Measurements from ENCODE around the gene MICOS13. TPM values are rescaled to one million over a fixed set of nuclear protein-coding genes. Genes with fewer than 3 reads are reported as not detected.

MICOS13 gene
- total RNA-seq, 1 donor from 2014 or later, result 59.1 TPM

- no peak for ATAC-seq
Observed at GRCh38 chr19:5666921-5667610, 13.2 kb downstream of the MICOS13 start.

- ATAC-seq, result peak; percentile 42
Observed at GRCh38 chr19:5665781-5666513, 14.4 kb downstream of the MICOS13 start.

GRCh38 chr19:5664515-5664914 lies 15.8 kb downstream of the MICOS13 start:
- no peak for ATAC-seq

- no peak for ATAC-seq
Observed at GRCh38 chr19:5663904-5664303, 16.4 kb downstream of the MICOS13 start.

- ATAC-seq, result peak; percentile 8
Observed at GRCh38 chr19:5661483-5661882, 18.8 kb downstream of the MICOS13 start.

GRCh38 chr19:5655412-5655811 lies 24.9 kb downstream of the MICOS13 start:
- no peak for ATAC-seq

GRCh38 chr19:5654931-5655330 lies 25.4 kb downstream of the MICOS13 start:
- ATAC-seq, result no peak

GRCh38 chr19:5652261-5652660 lies 28.1 kb downstream of the MICOS13 start:
- no peak for ATAC-seq

GRCh38 chr19:5651361-5651760 lies 29.0 kb downstream of the MICOS13 start:
- peak; percentile 23 for ATAC-seq

GRCh38 chr19:5648464-5648863 lies 31.9 kb downstream of the MICOS13 start:
- no peak for ATAC-seq

GRCh38 chr19:5646703-5647102 lies 33.6 kb downstream of the MICOS13 start:
- no peak for ATAC-seq

GRCh38 chr19:5645409-5645808 lies 34.9 kb downstream of the MICOS13 start:
- no peak for ATAC-seq

GRCh38 chr19:5644037-5644436 lies 36.3 kb downstream of the MICOS13 start:
- ATAC-seq, result no peak

GRCh38 chr19:5643060-5643459 lies 37.3 kb downstream of the MICOS13 start:
- no peak for ATAC-seq

GRCh38 chr19:5642204-5642603 lies 38.1 kb downstream of the MICOS13 start:
- ATAC-seq, result peak; percentile 43

GRCh38 chr19:5641171-5641570 lies 39.1 kb downstream of the MICOS13 start:
- ATAC-seq, result peak; percentile 93

- ATAC-seq, result no peak
Observed at GRCh38 chr19:5637971-5638370, 42.3 kb downstream of the MICOS13 start.

GRCh38 chr19:5635427-5635826 lies 44.9 kb downstream of the MICOS13 start:
- ATAC-seq, result no peak

GRCh38 chr19:5632657-5633056 lies 47.7 kb downstream of the MICOS13 start:
- ATAC-seq, result no peak

GRCh38 chr19:5632241-5632612 lies 48.1 kb downstream of the MICOS13 start:
- ATAC-seq, result no peak

- no peak for ATAC-seq
Observed at GRCh38 chr19:5631567-5632240, 48.6 kb downstream of the MICOS13 start.

- no peak for ATAC-seq
Observed at GRCh38 chr19:5628919-5629481, 51.3 kb downstream of the MICOS13 start.

GRCh38 chr19:5628461-5628860 lies 51.9 kb downstream of the MICOS13 start:
- no peak for ATAC-seq
